Stomach smooth muscle (tissue), 2 donors: ENCODE measurements around the gene AGBL4.

ENCODE experiments used
- H3K27ac ChIP-seq: one replicate; pipeline ENCODE4 v1.7.0; 2013; ENCODE audit warnings: mild to moderate bottlenecking, low read length, inconsistent platforms
- H3K27me3 ChIP-seq, 2 donors: one replicate each; pipeline ENCODE4 v1.7.0; 2013; ENCODE audit warnings: low read length in 2 of 2; ENCODE audit not compliant: insufficient read depth in 2 of 2, control insufficient read depth in 1 of 2
- H3K36me3 ChIP-seq, 2 donors: one replicate each; pipeline ENCODE4 v1.7.0; 2013; ENCODE audit warnings: low read length in 2 of 2; ENCODE audit not compliant: control insufficient read depth in 2 of 2, insufficient read depth in 2 of 2
- H3K4me1 ChIP-seq: one replicate; pipeline ENCODE4 v1.7.0; 2013; ENCODE audit warnings: low read length; ENCODE audit not compliant: control insufficient read depth, insufficient read depth
- H3K4me3 ChIP-seq, 2 donors: one replicate each; pipeline ENCODE4 v1.7.0; 2013; ENCODE audit warnings: low read length in 2 of 2
- H3K9ac ChIP-seq, 2 donors: one replicate each; pipeline ENCODE4 v1.7.0; 2013; ENCODE audit warnings: low read length in 2 of 2, mild to moderate bottlenecking in 1 of 2
- H3K9me3 ChIP-seq, 2 donors: one replicate each; pipeline ENCODE4 v1.7.0; 2013; ENCODE audit warnings: low read length in 2 of 2; ENCODE audit not compliant: control insufficient read depth in 2 of 2
- donor health status: healthy.
- donor health status: Pancreatic carcinoma.

Gene AGBL4

GRCh38 chr1:49125746-49126145 lies 898.0 kb downstream of the AGBL4 start:
- no peaks in the 10 kb centered on the region for H3K9me3 ChIP-seq
- H3K4me1 ChIP-seq = no peaks in the 10 kb centered on the region
- H3K36me3 ChIP-seq = no peaks in the 10 kb centered on the region
- H3K4me3 ChIP-seq = no peak overlapping the region
- H3K27me3 ChIP-seq = no peaks in the 10 kb centered on the region
- no peak overlapping the region for H3K9ac ChIP-seq
- no peak overlapping the region for H3K27ac ChIP-seq

- no peaks in the 10 kb centered on the region for H3K36me3 ChIP-seq
- H3K4me3 ChIP-seq = no peak overlapping the region
- H3K27me3 ChIP-seq = no peaks in the 10 kb centered on the region
- no peaks in the 10 kb centered on the region for H3K4me1 ChIP-seq
- H3K9me3 ChIP-seq = no peaks in the 10 kb centered on the region
- H3K9ac ChIP-seq = no peak overlapping the region
- H3K27ac ChIP-seq = no peak overlapping the region
Measured at GRCh38 chr1:49111931-49112330, 911.8 kb downstream of the AGBL4 start.

- H3K9me3 ChIP-seq = no peaks in the 10 kb centered on the region
- no peaks in the 10 kb centered on the region for H3K36me3 ChIP-seq
- H3K27me3 ChIP-seq = no peaks in the 10 kb centered on the region
- no peaks in the 10 kb centered on the region for H3K4me1 ChIP-seq
- H3K27ac ChIP-seq = no peak overlapping the region
- H3K4me3 ChIP-seq = no peak overlapping the region
- no peak overlapping the region for H3K9ac ChIP-seq
Measured at GRCh38 chr1:49106445-49106844, 917.3 kb downstream of the AGBL4 start.

- H3K4me3 ChIP-seq = no peak overlapping the region
- no peaks in the 10 kb centered on the region for H3K27me3 ChIP-seq
- H3K27ac ChIP-seq = no peak overlapping the region
- no peaks in the 10 kb centered on the region for H3K36me3 ChIP-seq
- no peaks in the 10 kb centered on the region for H3K9me3 ChIP-seq
- no peak overlapping the region for H3K9ac ChIP-seq
- H3K4me1 ChIP-seq = no peaks in the 10 kb centered on the region
Measured at GRCh38 chr1:49104575-49104974, 919.2 kb downstream of the AGBL4 start.

GRCh38 chr1:49102752-49103151 lies 921.0 kb downstream of the AGBL4 start:
- H3K4me3 ChIP-seq = no peak overlapping the region
- no peaks in the 10 kb centered on the region for H3K4me1 ChIP-seq
- no peaks in the 10 kb centered on the region for H3K36me3 ChIP-seq
- no peak overlapping the region for H3K27ac ChIP-seq
- H3K9ac ChIP-seq = no peak overlapping the region
- H3K9me3 ChIP-seq = no peaks in the 10 kb centered on the region
- H3K27me3 ChIP-seq = no peaks in the 10 kb centered on the region

- no peaks in the 10 kb centered on the region for H3K9me3 ChIP-seq
- H3K36me3 ChIP-seq = no peaks in the 10 kb centered on the region
- H3K4me1 ChIP-seq = no peaks in the 10 kb centered on the region
- no peak overlapping the region for H3K27ac ChIP-seq
- no peak overlapping the region for H3K9ac ChIP-seq
- H3K27me3 ChIP-seq = no peaks in the 10 kb centered on the region
- no peak overlapping the region for H3K4me3 ChIP-seq
Measured at GRCh38 chr1:49098866-49099265, 924.9 kb downstream of the AGBL4 start.

GRCh38 chr1:49086327-49086726 lies 937.4 kb downstream of the AGBL4 start:
- H3K9ac ChIP-seq = no peak overlapping the region
- H3K4me1 ChIP-seq = no peaks in the 10 kb centered on the region
- H3K9me3 ChIP-seq = peaks cover 2 to 5% of the 10 kb centered on the region in 2 donors

GRCh38 chr1:49085079-49085478 lies 938.7 kb downstream of the AGBL4 start:
- no peaks in the 10 kb centered on the region for H3K4me1 ChIP-seq
- H3K36me3 ChIP-seq = no peaks in the 10 kb centered on the region
- no peak overlapping the region for H3K9ac ChIP-seq
- no peaks in the 10 kb centered on the region for H3K27me3 ChIP-seq
- H3K4me3 ChIP-seq = no peak overlapping the region
- no peak overlapping the region for H3K27ac ChIP-seq
- H3K9me3 ChIP-seq = peaks cover 2 to 5% of the 10 kb centered on the region in 2 donors

More at GRCh38 chr1:49086327-49086726, 937.4 kb downstream of the AGBL4 start:
- no peaks in the 10 kb centered on the region for H3K27me3 ChIP-seq
- H3K4me3 ChIP-seq = no peak overlapping the region
- no peak overlapping the region for H3K27ac ChIP-seq
- no peaks in the 10 kb centered on the region for H3K36me3 ChIP-seq

GRCh38 chr1:49060766-49061165 lies 963.0 kb downstream of the AGBL4 start:
- Histone ChIP-seq H3K4me3 (no peak overlapping the region), H3K27ac (no peak overlapping the region), H3K9me3 (no peaks in the 10 kb centered on the region), H3K27me3 (no peaks in the 10 kb centered on the region), H3K36me3 (no peaks in the 10 kb centered on the region), H3K9ac (no peak overlapping the region), H3K4me1 (no peaks in the 10 kb centered on the region)

- H3K9ac ChIP-seq = no peak overlapping the region
- H3K4me3 ChIP-seq = no peak overlapping the region
- H3K27ac ChIP-seq = no peak overlapping the region
- H3K9me3 ChIP-seq = no peaks in the 10 kb centered on the region
- no peaks in the 10 kb centered on the region for H3K27me3 ChIP-seq
- no peaks in the 10 kb centered on the region for H3K36me3 ChIP-seq
- H3K4me1 ChIP-seq = no peaks in the 10 kb centered on the region
Measured at GRCh38 chr1:49059087-49059486, 964.7 kb downstream of the AGBL4 start.

- Histone ChIP-seq H3K4me1 (no peaks in the 10 kb centered on the region), H3K9ac (no peak overlapping the region)
Measured at GRCh38 chr1:49052102-49052501, 971.7 kb downstream of the AGBL4 start.

More at GRCh38 chr1:49052102-49052501, 971.7 kb downstream of the AGBL4 start:
- Histone ChIP-seq H3K27ac (no peak overlapping the region), H3K4me3 (no peak overlapping the region), H3K27me3 (no peaks in the 10 kb centered on the region), H3K36me3 (no peaks in the 10 kb centered on the region), H3K9me3 (no peaks in the 10 kb centered on the region)
